GM12872 (cell line): ENCODE results near the gene TMEM169.
A peak's percentile ranks its signal among the peaks of the same experiment; 100 is the strongest.

Source experiments
- TF ChIP-seq, protein P1 (sequence below): IDR thresholded peaks from 3 replicates; pipeline ENCODE4 v1.5.1; 2011; ENCODE audit warnings: low read depth, mild to moderate bottlenecking, low read length, moderate library complexity; ENCODE audit not compliant: insufficient read depth

Gene TMEM169

DNA sequence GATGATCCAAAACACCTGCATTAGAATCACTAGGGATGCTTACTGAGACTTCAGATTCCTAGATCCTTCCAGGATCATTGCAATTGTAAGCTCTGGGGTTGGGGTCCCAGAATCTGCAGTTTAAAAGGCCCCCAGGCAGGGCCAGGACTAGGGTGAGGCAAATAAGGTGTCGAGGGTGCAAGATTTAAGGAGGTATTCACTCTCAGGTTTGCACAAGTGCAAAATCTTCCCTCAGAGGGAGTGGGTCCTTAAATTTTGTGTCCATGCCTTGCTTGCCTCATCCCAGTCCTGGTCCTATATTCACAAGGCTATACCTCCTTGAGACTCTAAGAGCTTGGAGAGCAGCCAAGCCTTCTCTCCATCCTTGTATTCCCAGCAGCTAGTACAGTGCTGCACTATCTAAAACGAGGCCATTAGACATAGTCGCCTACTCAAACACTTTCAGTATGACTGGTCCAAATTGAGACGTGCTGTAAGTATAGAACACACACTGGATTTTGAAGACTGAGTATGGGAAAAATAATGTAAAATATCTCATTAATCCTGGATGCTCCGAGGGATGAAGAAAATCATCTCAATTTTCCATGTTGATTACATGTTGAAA, 36.7 kb upstream of the TMEM169 start:
- TF ChIP-seq, protein P1, sequence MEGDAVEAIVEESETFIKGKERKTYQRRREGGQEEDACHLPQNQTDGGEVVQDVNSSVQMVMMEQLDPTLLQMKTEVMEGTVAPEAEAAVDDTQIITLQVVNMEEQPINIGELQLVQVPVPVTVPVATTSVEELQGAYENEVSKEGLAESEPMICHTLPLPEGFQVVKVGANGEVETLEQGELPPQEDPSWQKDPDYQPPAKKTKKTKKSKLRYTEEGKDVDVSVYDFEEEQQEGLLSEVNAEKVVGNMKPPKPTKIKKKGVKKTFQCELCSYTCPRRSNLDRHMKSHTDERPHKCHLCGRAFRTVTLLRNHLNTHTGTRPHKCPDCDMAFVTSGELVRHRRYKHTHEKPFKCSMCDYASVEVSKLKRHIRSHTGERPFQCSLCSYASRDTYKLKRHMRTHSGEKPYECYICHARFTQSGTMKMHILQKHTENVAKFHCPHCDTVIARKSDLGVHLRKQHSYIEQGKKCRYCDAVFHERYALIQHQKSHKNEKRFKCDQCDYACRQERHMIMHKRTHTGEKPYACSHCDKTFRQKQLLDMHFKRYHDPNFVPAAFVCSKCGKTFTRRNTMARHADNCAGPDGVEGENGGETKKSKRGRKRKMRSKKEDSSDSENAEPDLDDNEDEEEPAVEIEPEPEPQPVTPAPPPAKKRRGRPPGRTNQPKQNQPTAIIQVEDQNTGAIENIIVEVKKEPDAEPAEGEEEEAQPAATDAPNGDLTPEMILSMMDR, result no peak

DNA sequence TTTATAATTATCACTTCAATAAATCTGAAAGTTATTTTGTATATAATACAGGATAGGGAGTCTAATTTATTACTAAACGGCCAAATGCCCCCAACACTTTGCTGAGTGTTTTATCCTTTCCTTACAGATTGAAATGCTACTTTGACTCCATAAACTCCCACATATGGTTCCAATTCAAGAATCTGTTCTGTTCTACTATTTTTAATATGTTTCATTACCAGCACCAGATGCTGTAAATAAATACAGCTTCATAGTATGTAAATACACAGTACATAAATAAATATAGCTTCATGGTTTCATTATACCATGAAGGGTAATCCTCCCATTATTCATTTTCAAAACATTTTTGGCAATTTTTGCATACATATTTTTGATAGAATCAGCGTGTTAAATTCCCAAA, 34.3 kb upstream of the TMEM169 start:
- TF ChIP-seq, protein P1, result no peak

DNA sequence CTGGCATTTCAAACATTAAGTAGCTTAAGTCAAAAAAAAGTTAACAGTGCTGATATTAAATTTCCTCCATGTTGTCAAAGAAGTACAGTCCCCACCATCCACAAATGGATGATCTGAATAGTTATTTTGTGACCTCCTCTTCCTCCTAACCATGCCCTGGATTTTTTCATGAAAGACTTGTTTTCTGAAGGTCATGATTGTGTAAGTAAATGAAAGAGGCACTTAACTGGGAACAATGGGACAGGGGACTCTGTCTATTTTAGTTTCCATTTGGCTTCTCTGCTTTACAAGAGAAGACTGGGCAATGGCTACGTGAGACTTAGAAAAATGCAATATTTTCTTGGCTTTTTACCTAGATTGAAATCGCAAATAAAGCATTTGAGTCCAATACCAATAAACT, 32.3 kb upstream of the TMEM169 start:
- TF ChIP-seq, protein P1, result no peak

- TF ChIP-seq, protein P1, result no peak
Measured at GRCh38 chr2:216051350-216051749, 30.4 kb upstream of the TMEM169 start.

DNA sequence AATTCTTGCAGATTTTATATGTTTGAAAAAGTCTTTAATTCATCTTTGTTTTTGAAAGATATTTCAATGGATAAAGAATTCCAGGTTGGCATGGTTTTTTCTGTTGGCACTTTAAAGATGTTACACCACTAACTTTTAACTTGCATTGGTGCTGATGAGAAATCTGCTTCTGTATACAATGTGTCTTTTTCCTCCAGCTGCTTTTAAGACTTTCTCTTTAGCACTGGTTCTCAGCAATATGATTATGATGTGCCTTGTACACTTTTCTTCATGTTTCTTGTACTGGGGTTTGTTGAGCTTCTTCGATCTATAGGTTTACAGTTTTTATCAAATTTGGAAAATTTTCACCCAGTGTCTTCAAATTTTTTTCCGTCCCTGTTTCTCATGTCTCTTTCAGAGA, 29.3 kb upstream of the TMEM169 start:
- TF ChIP-seq, protein P1, result no peak

DNA sequence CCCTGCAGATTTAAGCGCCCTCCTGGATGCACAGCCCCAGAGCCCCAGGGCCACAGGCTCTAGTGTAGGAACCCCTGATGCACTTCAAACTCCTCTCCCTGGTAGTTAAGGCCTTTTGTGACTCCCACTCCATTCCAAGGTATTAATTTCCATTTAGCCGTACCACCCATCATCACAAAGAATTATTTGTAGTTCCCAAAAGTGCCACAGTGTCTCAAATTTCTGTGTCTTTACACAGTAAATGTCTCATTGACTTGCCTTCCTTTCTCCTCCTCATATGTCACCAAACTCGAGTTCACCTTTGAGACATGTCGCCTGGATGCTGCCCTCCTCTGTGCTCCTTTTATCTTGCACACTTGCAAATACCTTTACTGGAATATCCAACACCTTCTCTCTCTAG, 26.0 kb upstream of the TMEM169 start:
- TF ChIP-seq, protein P1, result no peak

- TF ChIP-seq, protein P1, result no peak
Measured at GRCh38 chr2:216056739-216057138, 25.0 kb upstream of the TMEM169 start.

DNA sequence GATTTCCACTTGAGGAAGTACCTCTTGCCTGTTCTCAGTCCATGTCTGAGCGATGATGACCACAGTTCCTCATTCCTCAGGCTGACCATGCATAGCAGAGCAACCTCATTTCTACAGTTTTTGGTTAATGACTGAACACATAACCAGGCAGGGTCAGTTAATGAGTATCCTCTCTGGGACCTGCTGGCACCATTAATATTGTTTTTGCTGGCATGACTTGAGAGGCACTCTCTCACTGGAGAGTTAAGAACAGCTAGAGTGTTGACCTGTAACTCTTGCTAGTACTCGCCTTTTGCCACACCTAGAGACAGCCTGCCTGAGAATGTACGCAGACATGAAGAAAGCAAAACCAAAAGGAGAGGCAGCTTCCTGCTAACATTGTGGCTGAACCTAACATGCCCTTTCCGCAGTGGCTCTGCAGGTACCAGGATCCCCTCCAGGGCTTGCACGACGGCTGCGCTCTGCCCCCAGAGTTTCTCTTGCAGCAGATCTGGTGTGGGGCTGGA, 24.0 kb upstream of the TMEM169 start:
- TF ChIP-seq, protein P1, result 0 out of 3 replicates have a peak, but pooled peaks have one; percentile 8
